ENCODE results near the gene SAFB2. TPM values are rescaled to one million over a fixed set of nuclear protein-coding genes. Genes with fewer than 3 reads are reported as not detected.

Gene SAFB2
- total and polyA plus RNA-seq, 2 of the 13 experiments (the other 11 are each of a cell fraction or from before 2014, with no cell fraction given) = 11.2 to 31.5 TPM

- ATAC-seq = no peak; the same call in 2 of the 3 replicates
- BruUV-seq (replicated peaks) = no TSS peak
- in situ Hi-C loops (cut with HindIII; ENCODE audit: extremely low pct_ligation_motif_present, low pct_unique_long_range_greater_than_20kb) = no loop called here
- WGBS (ENCODE audit: low lambda C conversion rate) = 17% methylated on average over 14 of the region's 19 CpGs
- no peak overlapping the region for H3K9ac ChIP-seq (ENCODE audit: insufficient read depth, low read depth, low read length)
- no peaks in the 10 kb centered on the region for H3K36me3 ChIP-seq (replicated peaks in 1 of 2; ENCODE audit: control insufficient read depth in 1 of 2, insufficient read depth in 2 of 2, low read length in 2 of 2)
- ChIA-PET POLR2A (no interaction called here), CTCF (ENCODE audit: low intra/inter-chr PET ratio, low total read pairs) (no interaction called here)
- no peak for DNase-seq (ENCODE audit: low spot score)
- no peak overlapping the region for H3K27ac ChIP-seq (ENCODE audit: extremely low read length, insufficient read depth, low read length)
- H2AFZ ChIP-seq (ENCODE audit: low read length) = no peak overlapping the region
- peaks cover 7% of the 10 kb centered on the region for H3K9me3 ChIP-seq (ENCODE audit: low read length)
- H3K27me3 ChIP-seq (ENCODE audit: control insufficient read depth in 1 of 2, insufficient read depth in 2 of 2, low read length in 2 of 2) = peaks cover 0 to 6% of the 10 kb centered on the region in 2 experiments; a peak in 2 of 5 replicates
- no peaks in the 10 kb centered on the region for H3K4me1 ChIP-seq (ENCODE audit: insufficient read depth, low read length)
- H4K20me1 ChIP-seq (ENCODE audit: insufficient read depth, low read length) = no peaks in the 10 kb centered on the region
- no peak overlapping the region for H3K4me2 ChIP-seq (ENCODE audit: low read depth, low read length)
- FAIRE-seq = no peak
- H3K79me2 ChIP-seq (ENCODE audit: insufficient read depth, low read length) = no peaks in the 10 kb centered on the region
- TF ChIP-seq SRF (IDR thresholded peaks at IDR 0.05; ENCODE audit: low read depth, low read length) = no peak
- TF ChIP-seq ZKSCAN5 (CRISPR knock-in tag; IDR thresholded peaks at IDR 0.05) = no peak
- TF ChIP-seq, protein P1, sequence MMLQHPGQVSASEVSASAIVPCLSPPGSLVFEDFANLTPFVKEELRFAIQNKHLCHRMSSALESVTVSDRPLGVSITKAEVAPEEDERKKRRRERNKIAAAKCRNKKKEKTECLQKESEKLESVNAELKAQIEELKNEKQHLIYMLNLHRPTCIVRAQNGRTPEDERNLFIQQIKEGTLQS (CRISPR knock-in tag; IDR thresholded peaks at IDR 0.05) = no peak
- TF ChIP-seq RARG (CRISPR knock-in tag; IDR thresholded peaks at IDR 0.05; ENCODE audit: low read depth) = no peak
- TF ChIP-seq, protein P2, sequence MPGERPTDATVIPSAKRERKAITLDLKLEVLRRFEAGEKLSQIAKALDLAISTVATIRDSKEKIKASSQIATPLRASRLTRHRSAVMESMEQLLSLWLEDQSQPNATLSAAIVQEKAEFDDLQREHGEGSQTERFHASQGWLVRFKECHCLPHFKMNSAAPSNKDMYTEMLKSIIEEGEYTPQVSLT (CRISPR knock-in tag; IDR thresholded peaks at IDR 0.05; ENCODE audit: borderline replicate concordance, low read depth) = no peak
- TF ChIP-seq, protein P3, sequence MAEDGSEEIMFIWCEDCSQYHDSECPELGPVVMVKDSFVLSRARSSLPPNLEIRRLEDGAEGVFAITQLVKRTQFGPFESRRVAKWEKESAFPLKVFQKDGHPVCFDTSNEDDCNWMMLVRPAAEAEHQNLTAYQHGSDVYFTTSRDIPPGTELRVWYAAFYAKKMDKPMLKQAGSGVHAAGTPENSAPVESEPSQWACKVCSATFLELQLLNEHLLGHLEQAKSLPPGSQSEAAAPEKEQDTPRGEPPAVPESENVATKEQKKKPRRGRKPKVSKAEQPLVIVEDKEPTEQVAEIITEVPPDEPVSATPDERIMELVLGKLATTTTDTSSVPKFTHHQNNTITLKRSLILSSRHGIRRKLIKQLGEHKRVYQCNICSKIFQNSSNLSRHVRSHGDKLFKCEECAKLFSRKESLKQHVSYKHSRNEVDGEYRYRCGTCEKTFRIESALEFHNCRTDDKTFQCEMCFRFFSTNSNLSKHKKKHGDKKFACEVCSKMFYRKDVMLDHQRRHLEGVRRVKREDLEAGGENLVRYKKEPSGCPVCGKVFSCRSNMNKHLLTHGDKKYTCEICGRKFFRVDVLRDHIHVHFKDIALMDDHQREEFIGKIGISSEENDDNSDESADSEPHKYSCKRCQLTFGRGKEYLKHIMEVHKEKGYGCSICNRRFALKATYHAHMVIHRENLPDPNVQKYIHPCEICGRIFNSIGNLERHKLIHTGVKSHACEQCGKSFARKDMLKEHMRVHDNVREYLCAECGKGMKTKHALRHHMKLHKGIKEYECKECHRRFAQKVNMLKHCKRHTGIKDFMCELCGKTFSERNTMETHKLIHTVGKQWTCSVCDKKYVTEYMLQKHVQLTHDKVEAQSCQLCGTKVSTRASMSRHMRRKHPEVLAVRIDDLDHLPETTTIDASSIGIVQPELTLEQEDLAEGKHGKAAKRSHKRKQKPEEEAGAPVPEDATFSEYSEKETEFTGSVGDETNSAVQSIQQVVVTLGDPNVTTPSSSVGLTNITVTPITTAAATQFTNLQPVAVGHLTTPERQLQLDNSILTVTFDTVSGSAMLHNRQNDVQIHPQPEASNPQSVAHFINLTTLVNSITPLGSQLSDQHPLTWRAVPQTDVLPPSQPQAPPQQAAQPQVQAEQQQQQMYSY (CRISPR knock-in tag; IDR thresholded peaks at IDR 0.05) = no peak
- TF ChIP-seq HNRNPH1 (optimal IDR thresholded peaks at IDR 0.05; ENCODE audit: low read depth, low read length) = no peak
- TF ChIP-seq ZNF3 (CRISPR knock-in tag; IDR thresholded peaks at IDR 0.05) = no peak
- TF ChIP-seq ZNF253 (CRISPR knock-in tag; IDR thresholded peaks at IDR 0.05; ENCODE audit: borderline replicate concordance) = no peak
- no peak for TF ChIP-seq NR1H2 (CRISPR knock-in tag; IDR thresholded peaks at IDR 0.05; ENCODE audit: borderline replicate concordance, low read depth)
- TF ChIP-seq CSRNP1 (CRISPR knock-in tag; IDR thresholded peaks at IDR 0.05) = no peak
- no peak for TF ChIP-seq GATAD1 (CRISPR knock-in tag; IDR thresholded peaks at IDR 0.05)
- TF ChIP-seq HOXA7 (CRISPR knock-in tag; IDR thresholded peaks at IDR 0.05) = no peak
- no peak for TF ChIP-seq NAIF1 (CRISPR knock-in tag; IDR thresholded peaks at IDR 0.05; ENCODE audit: borderline replicate concordance)
- no peak for TF ChIP-seq PITX1 (CRISPR knock-in tag; IDR thresholded peaks at IDR 0.05)
- no peak overlapping the region for H3K4me3 ChIP-seq (replicated peaks in 1 of 3; ENCODE audit: insufficient read depth in 1 of 3, low read depth in 2 of 3, low read length in 3 of 3)
- intact Hi-C loops (cut with micrococcal nuclease; ENCODE audit: unreplicated experiment) = no loop called here
These were observed 62.4 kb downstream of the SAFB2 start for GRCh38 chr19:5560156-5560555.
